ENCODE data around the gene P2RX3.
"Not testable (repeated sequence)": the region's sequence is repeated elsewhere in the genome, so short reads cannot be mapped to it uniquely, and the experiment has no call there.

The P2RX3 gene

DNA sequence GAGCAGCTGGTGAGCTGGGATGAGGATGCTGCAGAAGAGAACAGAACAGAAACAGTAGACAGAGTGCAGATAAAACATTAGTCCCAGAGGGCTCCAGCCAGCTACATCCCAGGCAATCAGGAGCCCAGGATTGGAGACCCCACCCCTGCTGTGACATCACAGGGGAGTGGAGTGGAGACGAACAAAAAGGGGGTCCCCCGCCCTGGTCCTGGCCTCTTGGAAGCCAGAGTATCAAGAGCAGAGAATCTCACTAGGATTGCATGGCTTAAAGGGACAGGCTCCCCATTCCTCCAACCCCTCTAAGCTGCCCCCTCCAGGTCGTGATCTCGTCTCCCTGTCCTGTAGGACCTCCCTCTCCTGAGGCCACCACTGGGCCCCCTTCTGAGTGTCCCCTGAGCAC is at the start of gene P2RX3:
P2RX3 (plus strand) TSS at position 211 of the 400 bp plus-strand sequence. CDS start 199 bp downstream, outside the sequence.
- no peak for DNase-seq (ENCODE audit: low read depth in 1 of 2, low spot score in 1 of 2)

DNA sequence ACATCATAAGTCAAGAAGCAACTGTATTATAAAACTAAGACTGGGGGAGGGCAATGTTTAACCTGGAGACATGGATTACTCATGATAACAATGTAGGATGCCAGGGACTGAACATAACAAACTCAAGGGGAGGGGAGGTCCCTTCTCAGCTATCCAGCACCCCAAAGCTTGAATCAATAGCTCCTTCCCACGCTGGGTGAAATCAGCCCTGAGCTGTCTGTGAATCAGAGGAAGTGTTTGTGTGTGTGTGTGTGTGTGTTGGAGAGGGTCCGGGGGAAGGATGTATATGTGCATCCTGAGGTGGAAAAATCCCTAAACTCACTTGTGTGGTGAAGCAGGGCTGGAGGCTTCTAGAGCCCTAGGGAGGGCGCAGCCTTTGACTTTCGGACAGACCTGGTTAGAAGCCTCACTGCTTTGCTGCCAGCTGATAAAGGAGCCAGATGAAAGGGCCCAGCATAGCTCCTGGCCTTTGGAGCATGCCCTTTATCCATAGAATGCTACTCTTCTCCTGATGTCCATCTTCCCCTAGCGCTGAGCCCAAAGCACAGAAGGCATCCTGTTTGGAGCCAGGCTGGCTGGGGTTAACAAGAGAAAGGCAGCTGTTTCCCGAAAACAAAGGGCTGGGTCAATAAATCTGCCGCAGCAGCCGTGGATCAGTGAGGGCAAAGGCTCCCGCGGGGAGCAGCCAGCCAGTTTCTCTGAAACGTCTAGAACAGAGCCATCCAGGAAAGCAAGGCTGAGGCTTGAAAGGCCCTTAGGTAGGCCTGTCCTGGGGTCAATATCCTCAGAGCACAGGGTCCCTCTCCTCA is 49.2 kb upstream of the P2RX3 start:
- no peak for DNase-seq (ENCODE audit: low read depth in 1 of 2, low spot score in 1 of 2)

DNA sequence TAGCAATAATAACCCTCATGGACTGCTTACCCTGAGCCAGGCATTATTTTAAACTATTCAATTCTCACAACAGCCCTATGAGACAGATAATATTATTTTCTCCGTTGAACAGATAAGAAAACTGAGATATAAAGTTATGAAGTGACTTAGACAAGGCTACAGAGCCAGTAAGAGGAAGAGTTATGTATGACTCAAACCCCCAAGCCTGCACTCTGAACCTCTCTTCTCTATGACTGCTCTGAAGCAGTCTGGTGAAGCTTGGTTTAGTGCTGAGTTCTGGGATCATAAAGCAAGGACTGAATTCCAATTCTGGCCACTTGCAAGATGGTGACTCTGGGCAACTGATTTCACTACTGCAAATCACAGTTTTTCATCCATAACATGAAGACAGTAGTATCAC is 47.9 kb upstream of the P2RX3 start:
- DNase-seq (ENCODE audit: low read depth in 1 of 2, low spot score in 1 of 2): no peak

DNA sequence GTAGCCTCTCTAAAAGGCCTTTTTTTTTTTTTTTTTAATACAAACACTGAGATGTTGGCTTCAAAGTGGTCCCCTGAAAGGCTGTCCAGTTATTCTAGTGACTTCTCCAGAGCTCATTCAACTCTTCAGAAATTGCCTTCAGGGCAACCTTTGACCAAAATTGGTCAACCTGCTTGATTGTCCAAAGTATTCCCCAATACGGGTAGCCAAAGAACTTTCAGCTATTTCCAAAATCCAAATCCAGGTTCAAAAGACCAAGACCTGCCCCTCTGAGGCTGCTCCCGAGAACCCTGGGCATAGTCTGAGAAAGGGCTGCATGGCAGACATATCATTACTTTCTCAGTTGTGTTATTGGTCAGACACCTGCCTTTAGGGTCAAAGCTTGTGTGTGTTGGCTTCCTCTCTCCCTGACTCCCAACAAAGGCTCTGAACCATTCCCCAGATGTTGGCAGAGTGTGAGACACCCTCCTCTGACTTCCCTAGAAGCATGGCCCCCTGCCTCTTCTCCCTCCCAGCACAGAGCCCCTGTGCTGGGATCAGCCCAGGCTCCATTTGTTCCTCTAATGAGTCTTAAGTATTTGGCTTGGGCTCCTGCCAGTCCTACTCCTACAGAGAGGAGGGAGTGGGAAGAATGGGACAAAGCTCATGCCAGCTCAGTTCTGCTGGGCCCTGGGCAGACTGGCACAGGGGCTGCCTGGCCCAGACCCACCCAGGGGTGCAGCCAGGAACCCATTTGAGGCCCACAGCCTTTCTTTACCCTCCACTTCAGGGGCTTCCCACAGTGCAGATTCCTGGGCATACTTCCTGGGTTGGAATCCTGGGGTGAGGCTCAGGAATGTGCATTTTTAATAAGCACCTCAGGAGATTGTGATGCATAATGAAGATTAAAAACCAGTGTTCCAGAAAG is 43.7 kb upstream of the P2RX3 start:
- no peak for DNase-seq (ENCODE audit: low read depth in 1 of 2, low spot score in 1 of 2)

DNA sequence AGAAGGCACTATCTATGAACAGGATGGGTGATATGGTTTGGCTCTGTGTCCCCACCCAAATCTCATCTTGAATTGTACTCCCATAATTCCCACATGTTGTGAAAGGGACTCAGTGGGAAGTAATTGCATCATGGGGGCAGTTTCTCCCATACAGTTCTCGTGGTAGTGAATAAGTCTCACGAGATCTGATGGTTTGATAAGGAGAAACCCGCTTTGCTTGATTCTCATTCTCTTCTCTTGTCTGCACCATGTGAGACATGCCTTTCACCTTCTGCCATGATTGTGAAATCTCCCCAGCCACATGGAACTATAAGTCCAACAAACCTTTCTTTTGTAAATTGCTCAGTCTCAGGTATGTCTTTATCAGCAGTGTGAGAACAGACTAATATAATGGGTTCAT is 41.9 kb upstream of the P2RX3 start:
- not testable (repeated sequence) for DNase-seq (ENCODE audit: low read depth in 1 of 2, low spot score in 1 of 2)

DNA sequence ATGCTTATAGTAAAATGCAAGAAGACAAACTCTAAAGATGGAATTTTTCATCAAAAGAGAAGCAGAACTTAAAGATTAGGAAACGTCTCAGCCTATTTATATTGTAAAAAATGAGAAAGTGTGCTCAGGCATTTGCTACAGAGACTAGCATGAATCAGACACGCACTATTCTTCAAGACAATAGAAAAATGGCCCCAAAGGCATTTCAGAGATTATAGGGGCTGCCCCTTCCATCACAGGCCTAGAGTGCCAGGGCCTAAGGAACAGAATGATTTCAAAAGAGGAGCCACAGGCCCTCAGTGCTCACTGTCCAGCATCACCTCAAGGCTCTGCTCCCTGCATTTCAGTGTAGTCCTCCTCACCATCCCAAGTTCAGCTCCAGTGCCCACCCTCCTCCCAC is 40.9 kb upstream of the P2RX3 start:
- DNase-seq (ENCODE audit: low read depth in 1 of 2, low spot score in 1 of 2): no peak

DNA sequence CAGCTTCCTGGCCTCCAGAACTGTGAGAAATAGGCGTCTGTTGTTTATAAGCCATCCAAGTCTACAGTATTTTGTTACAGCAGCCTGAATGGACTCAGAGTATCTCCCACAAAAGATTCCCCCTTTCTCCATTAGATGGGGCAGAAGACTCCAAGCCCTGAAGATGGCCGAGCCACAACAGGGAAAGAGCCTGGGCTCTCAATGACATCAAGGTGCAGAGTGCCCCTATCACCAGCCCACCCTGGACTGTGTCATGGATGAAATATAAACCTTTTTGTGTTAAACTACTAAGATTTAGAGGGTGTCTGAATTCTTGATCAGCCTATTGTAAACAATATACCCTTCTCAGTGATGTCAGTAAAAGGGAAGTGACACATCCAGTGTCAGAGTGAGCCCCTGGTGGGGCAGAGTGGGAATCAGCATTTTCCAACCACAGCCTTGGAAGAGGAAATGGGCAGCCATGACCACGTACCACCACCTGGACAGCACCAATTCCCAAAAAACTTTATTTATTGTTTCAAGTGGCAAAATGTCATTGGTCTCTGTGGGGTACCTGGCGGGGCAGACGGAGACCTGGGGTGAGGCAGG is 38.9 kb upstream of the P2RX3 start:
- DNase-seq (ENCODE audit: low read depth in 1 of 2, low spot score in 1 of 2): no peak

DNA sequence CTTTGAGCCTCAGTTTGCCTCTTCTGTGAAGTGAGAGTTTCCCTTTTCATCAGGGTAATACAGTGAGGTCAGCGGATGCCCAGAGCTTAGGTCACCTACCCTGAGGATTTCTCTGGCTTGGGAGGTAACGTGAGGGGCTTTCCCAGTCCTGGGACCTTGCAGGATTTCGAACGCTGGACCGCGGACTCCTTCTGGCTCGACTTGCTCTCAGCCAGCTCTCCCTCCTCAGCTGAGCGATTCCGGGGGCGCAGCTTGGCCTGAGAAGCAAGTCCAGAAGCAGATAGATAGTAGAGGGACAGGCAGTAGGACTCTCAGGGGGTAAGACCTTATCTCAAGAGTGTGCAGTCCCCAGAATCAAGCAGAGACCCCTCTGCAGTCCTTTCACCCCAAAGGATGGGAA is 37.4 kb upstream of the P2RX3 start:
- DNase-seq (ENCODE audit: low read depth in 1 of 2, low spot score in 1 of 2): no peak

DNA sequence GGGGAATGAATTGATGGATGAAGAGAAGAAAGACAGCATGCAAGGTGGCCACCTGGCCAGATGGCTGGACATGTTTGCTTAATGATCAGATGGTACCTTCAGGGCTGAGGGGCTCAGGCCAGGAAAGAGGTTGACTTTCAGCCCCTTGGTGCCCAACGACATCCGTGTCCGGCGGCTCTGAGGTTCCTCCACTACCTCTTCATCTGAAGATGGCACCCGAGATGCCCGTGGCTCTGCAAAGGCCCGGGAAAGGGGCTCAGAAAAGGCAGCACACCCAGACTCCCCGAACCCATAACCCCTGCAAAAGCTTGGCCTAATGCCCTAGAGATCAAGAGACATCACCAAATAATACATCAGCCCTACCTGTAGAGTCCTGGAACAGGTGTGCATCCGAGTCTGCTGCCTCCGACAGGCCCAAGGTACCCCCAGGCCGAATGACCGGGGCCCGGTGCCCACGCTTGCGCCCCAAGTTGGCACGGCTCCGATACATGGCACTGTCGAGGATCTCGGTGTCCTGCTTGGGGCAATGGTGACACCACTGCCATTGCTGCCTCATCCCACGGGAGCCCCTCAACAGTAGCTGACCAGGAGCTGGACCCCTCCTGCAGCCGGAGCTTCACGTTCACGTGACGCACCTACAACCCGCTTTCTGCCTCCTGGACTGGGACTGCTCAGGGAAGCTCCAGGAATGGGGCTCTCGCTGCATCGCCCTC is 36.3 kb upstream of the P2RX3 start:
- DNase-seq (ENCODE audit: low read depth in 1 of 2, low spot score in 1 of 2): no peak

DNA sequence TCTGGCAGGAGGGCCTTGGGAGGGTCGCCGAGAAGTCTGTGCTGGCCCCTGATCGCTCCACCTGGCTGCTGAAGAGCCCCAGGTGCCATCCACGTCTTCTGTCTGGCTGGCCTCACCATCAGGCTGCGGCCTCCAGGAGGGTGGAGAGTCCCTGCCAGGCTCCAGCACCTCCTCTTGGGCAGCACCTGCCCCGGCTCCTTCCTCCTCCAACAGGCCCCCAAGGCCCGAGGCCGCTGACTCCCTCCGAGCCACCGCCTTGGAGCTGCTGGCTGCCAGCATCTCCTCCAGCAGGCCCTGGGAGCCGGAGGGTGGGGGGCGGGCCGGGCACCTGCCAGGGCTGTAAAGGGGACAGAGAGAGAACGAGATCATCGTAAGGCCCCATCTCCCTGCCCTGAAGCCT is 35.7 kb upstream of the P2RX3 start:
- DNase-seq (ENCODE audit: low read depth in 1 of 2, low spot score in 1 of 2): no peak

DNA sequence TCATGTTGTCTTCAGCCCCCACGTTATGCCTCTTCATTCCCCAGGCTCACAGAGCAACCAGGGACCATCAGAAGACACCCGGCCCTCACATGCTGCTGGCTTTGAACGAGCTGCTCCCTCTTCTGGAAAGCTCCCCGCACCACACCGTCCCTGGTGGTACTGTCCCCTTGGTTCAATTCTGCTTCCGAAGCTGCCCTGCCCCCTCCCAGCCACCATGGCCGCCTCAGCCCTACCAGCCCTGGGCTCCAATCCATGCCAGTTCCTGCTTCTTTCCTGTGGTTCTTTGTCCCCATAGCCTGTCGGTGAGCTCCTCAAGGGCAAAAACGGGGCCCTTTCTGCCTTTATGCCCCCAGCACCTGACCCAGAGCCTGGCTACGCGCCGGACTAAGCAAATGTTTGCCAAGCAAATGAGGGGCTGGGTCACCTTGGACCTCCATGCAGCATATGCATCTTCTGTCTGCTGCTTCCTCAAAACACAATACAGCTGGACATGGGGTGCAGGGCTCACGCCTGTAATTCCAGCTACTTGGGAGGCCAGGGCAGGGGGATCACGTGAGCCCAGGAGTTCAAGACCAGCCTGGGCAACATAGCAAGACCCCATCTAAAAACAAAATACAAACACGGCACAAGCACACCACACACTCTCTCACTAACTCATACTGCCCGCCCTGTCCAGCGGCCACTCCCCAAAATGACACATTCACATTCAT is 34.7 kb upstream of the P2RX3 start:
- no peak for DNase-seq (ENCODE audit: low read depth in 1 of 2, low spot score in 1 of 2)

DNA sequence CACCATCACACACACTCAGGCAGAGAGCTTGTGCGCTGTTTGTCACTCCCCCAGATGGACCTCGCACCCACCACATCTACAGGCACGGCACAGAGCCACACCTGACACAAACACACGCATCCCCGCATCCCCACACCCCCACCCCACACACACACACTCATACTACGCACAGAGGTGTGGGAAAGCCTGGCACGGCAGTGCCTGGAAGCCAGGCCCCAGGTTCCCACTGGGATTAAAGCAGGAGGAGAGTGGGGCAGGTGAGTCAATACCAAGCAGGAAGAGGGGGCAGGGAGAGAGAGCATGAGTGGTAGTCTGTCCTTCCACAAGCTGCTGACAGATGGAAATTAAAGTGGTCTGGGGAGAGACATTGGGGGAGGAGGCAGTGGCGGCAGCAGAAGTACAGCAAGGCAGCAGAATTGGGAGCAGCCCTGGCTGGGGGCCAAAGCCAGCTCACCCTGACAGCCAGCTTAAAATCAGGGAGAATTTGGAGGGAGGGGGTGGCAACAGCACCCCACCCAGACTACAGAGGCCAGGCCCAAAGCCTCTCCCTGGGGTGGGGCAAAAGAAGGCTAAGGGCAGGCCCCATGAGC is 34.1 kb upstream of the P2RX3 start:
- no peak for DNase-seq (ENCODE audit: low read depth in 1 of 2, low spot score in 1 of 2)

DNA sequence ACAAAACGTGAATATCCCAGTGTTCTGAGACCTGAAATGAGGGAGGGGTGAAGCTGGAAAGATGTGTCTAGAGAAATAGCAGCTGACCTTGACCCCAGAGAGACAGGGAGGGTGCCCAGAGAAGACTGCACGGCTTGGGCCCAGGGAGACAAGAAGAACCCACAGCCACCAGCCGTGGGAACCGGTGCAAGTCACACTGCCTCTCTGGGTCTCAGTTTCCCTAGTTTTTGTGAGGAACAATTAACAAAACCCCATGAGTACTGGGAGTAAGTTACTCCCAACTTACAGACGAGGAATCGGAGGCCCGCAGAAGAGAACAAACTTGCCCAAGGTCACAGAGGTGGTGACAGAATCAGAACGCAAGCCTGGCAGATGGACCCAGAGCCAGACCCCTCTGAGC is 32.6 kb upstream of the P2RX3 start:
- DNase-seq (ENCODE audit: low read depth in 1 of 2, low spot score in 1 of 2): no peak

DNA sequence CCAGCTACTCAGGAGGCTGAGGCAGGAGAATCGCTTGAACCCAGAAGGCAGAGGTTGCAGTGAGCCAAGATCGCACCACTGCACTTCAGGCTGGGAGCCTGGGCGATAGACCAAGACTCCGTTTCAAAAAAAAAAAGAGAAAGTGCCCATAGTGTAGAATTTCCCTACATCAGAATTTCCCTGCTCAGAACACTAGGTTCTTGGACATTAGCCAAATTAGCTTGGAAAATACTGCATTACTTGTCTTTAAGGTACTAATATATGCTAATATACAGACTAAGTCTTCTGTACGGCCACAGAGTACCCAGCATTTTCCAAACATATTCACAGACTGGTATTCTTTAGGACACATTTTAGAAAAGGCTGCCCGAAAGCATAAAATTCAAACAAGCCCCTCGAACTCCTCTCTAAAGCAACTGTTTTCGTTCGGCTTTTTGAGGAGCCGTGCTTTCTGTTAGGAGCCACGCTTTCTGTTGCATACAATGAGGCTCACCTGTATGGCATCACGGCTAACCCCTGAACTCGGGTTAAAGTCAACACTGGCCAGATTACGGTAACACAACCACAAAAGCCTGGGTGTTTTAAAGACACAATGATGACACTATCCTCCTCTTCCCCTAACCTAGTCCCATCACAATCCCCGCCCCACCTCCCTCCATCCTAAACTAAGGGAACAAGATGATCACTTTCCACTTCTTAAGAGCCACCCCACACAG is 31.8 kb upstream of the P2RX3 start:
- no peak for DNase-seq (ENCODE audit: low read depth in 1 of 2, low spot score in 1 of 2)

DNA sequence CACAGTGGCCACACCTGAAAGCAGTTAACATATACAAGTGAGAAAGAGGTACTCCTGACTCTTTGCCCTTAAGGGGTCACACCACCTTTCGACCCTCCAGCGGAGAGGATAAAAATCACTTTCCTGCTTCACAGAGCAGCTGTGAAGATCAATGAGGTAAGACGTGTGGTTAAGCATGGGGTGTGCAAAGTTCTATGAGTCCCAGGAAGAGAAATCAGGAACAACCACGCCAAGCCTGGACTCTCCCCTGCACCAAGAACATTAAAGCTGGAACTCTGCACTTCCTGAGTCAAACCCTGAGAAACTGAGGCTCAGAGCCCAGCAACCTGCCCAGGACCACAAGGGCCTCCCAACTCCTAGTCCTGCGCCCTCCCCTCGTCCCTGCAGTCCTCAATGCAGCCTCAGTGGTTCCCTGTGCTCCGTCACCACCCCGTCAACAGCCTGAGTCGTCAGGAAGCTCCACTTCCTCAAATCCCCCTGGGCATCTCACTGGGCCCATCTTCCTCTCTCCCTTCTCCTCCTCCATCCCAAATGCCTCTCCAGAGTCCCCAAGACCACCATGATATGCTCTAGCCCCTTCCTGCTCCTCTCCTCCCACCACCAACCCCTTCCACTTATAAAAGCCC is 31.1 kb upstream of the P2RX3 start:
- no peak for DNase-seq (ENCODE audit: low read depth in 1 of 2, low spot score in 1 of 2)

DNA sequence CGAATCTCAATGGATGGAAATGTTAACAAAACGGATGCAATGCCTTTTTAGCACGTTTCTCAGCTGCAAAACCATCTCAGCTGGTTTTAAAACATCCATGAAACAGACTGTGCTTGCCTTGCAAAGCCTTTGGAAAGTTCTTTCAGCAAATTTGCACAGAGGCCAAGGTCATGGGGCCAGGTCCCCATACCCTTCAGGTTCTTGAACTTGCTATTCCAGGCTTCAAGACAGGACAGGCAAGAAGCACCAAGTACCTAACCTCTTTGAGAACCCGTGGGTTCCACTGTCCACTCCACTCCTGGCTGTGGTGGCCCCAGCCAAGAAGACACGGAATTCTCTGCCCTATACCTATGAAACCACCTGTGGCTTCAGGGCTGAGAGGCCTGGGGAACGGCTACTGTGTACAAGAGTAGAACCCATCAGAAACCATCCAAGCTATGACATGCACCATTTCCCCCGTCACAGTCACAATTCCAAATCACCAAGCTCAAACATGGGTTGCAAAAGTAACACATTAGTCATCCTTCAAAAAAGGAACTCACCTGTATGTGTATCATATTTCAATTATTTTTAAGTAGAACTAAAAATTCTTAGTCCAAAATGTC is 30.4 kb upstream of the P2RX3 start:
- DNase-seq (ENCODE audit: low read depth in 1 of 2, low spot score in 1 of 2): no peak

DNA sequence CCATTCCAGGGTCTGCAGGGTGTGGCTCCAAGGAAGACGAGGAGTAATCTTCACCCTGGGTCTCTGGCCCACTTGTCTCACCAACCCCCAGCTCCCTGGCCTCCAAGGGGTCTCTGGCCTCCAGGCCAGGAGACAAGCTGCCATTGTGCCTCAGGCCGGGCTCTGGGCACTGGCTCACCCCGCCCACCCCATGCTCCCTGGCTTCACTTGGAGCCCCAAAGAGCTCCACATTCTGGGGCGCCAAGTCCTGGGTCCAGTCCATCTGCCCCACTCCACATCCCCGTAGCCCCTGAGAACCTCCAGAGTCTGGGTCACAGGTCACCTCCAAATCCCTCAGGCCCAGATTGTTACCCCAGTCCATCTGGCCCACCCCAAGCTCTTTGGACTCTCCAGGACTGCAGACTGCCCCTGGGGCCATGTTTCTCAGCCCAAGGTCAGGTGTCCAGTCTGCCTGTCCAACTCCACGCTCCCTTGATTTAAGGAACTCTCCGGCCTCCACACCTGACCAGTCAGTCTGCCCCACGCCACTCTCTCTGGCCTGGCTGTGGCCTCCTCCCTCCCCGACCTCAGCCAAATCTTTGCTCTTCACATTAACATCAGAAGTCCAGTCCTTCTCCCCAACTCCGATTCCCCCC is 29.6 kb upstream of the P2RX3 start:
- DNase-seq (ENCODE audit: low read depth in 1 of 2, low spot score in 1 of 2): no peak

Measured in activated T-helper 1 cell treated with anti-CD3 and anti-CD28 coated beads, Interleukin-2, amount 50 U/mL, for 16 hours (primary cell).